Spinal cord (tissue), 10 donors: ENCODE measurements around the gene SLCO4A1. TPM values are rescaled to one million over a fixed set of nuclear protein-coding genes. Genes with fewer than 3 reads are reported as not detected.

ENCODE experiments used
- DNase-seq, 6 donors: peaks; one replicate each; pipeline versions ENCODE4 v3.0.0 to v3.0.0-alpha.2; 2013 to 2015; ENCODE audit warnings: low spot score in 6 of 6, low read depth in 4 of 6
- H3K27ac ChIP-seq: one replicate; pipeline ENCODE4 v1.5.1; 2013; ENCODE audit warnings: low read depth, low read length, control low read depth
- H3K27me3 ChIP-seq: one replicate; pipeline ENCODE4 v1.6.1; 2013; ENCODE audit warnings: low read length; ENCODE audit not compliant: control insufficient read depth, insufficient read depth
- H3K36me3 ChIP-seq: one replicate; pipeline ENCODE4 v1.6.1; 2013; ENCODE audit warnings: low read length; ENCODE audit not compliant: control insufficient read depth, insufficient read depth
- H3K4me1 ChIP-seq: one replicate; pipeline ENCODE4 v1.6.1; 2013; ENCODE audit warnings: low read length; ENCODE audit not compliant: control insufficient read depth, insufficient read depth
- H3K4me3 ChIP-seq: one replicate; pipeline ENCODE4 v1.5.1; 2013; ENCODE audit warnings: low read depth, low read length, control low read depth
- H3K9me3 ChIP-seq: one replicate; pipeline ENCODE4 v1.6.1; 2013; ENCODE audit warnings: low read length; ENCODE audit not compliant: control insufficient read depth, insufficient read depth
- WGBS: methylation state at CpG from one replicate; pipeline ENCODE4 v1.1.5; 2013; ENCODE audit warnings: missing lambda C conversion rate; ENCODE audit not compliant: insufficient coverage; 5-methylcytosine and 5-hydroxymethylcytosine counted together
- polyA plus RNA-seq, 2 donors: library from polyadenylated mRNA; unstranded; fragments of 120-200 nt; gene quantifications; one replicate each; pipeline ENCODE4 v1.2.1, GENCODE V29; 2013; ENCODE audit not compliant: insufficient read length in 2 of 2
- total RNA-seq, 2 donors: library from RNA; depleted of rRNA in 1 of 2; stranded (reverse); fragments of 120-200 nt in 1 of 2; fragments of >200 nt in 1 of 2; gene quantifications; one replicate each; pipeline versions ENCODE4 v1.2.3 to v1.2.4, GENCODE V29; 2013 to 2014
- donor health status: healthy.

SLCO4A1 gene
- total and polyA plus RNA-seq, 4 donors, result 2.3 to 12.1 (median 5.8) TPM

GRCh38 chr20:62702013-62702300, 59.7 kb downstream of the SLCO4A1 start:
- H3K9me3 ChIP-seq, result no peaks in the 10 kb centered on the region
- 87% methylated on average over 11 of the region's 11 CpGs for WGBS
- peaks cover 67% of the 10 kb centered on the region for H3K4me1 ChIP-seq
- DNase-seq, result no peak
- no peak overlapping the region for H3K27ac ChIP-seq
- H3K4me3 ChIP-seq, result no peak overlapping the region
- peaks cover 3% of the 10 kb centered on the region for H3K36me3 ChIP-seq
- peaks cover 2% of the 10 kb centered on the region for H3K27me3 ChIP-seq

DNA sequence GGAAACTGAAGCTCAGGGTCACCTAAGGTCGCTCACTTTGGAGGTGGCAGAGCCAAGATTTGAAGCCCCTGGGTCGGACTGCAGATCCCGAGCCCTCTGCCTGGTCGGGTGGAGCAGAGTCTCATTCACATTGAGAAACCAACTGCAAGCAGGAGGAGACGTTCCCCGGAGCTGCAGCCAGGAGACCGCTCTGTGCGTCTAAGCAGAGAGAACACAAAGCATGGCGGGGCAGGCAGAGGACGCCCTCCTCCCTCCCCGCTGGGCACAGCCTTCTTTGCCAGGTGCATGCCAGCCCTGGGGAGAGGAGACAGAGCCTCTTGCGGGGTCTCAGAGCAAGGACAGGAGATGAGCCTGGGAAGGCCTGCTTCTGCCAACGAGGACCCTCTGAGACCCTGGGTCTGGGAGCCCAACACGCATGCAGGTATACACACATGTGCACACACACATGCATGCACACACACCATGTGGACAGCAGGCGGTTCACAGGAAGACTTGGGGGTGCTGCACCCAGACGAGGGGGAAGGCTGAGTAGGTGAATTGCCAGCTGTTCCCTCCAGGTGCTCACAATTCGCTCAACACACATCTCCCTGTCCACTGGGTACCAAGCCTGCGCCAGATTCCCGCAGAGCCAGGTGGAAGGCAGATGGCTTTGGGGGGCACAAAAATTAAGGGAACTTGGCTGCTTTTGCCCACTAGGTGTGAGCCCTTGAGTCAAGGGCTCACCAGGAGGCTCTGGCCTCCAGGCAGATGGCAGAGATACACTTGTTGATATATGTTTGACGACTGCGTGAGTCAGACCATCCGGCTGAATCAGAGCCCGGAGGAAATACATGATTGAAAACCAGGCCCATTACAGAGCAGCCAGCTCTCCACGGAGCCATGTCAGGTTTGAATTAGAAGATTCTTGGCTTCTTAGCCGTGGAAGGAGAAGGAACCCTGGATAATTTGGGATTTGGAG, 60.9 kb downstream of the SLCO4A1 start:
- Histone ChIP-seq H3K9me3 (no peaks in the 10 kb centered on the region), H3K27ac (no peak overlapping the region), H3K36me3 (peaks cover 3% of the 10 kb centered on the region), H3K4me1 (peaks cover 63% of the 10 kb centered on the region), H3K4me3 (no peak overlapping the region), H3K27me3 (peaks cover 12% of the 10 kb centered on the region)
- 69% methylated on average over 20 of the region's 25 CpGs for WGBS
- DNase-seq, result no peak

GRCh38 chr20:62703853-62704228, 61.5 kb downstream of the SLCO4A1 start:
- H3K27ac ChIP-seq, result no peak overlapping the region
- no peak for DNase-seq
- H3K27me3 ChIP-seq, result peaks cover 15% of the 10 kb centered on the region
- H3K4me3 ChIP-seq, result no peak overlapping the region
- WGBS, result 91% methylated on average over 4 of the region's 5 CpGs
- H3K4me1 ChIP-seq, result peaks cover 58% of the 10 kb centered on the region
- H3K9me3 ChIP-seq, result no peaks in the 10 kb centered on the region
- peaks cover 3% of the 10 kb centered on the region for H3K36me3 ChIP-seq

GRCh38 chr20:62704341-62704948, 62.1 kb downstream of the SLCO4A1 start:
- Histone ChIP-seq H3K4me3 (no peak overlapping the region), H3K4me1 (peaks cover 54% of the 10 kb centered on the region)

DNA sequence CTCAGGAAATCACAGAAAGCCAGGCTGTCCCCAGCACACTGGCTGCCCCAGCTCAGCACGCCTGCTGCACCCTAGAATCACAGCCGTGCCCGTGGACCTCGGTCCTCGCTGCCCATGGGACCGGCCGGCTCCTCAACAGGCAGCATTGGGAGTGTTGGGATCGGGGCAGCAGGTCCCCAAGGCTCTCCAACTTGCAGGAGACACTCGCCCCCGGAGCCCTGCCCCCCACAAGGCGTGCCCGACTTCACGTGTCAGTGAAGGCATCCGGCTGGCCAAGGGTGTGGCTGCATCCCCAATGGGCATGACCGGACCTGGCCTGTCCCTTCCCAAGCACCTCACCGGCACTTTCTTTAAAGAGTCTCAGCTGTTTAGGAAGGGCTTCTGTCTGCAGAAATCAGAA, 63.3 kb downstream of the SLCO4A1 start:
- H3K27ac ChIP-seq, result no peak overlapping the region
- H3K4me3 ChIP-seq, result no peak overlapping the region
- H3K27me3 ChIP-seq, result peaks cover 32% of the 10 kb centered on the region
- H3K4me1 ChIP-seq, result peaks cover 48% of the 10 kb centered on the region
- 88% methylated on average over 16 of the region's 16 CpGs for WGBS
- DNase-seq, result no peak
- H3K36me3 ChIP-seq, result no peaks in the 10 kb centered on the region
- H3K9me3 ChIP-seq, result no peaks in the 10 kb centered on the region

More at GRCh38 chr20:62704341-62704948, 62.1 kb downstream of the SLCO4A1 start:
- H3K27ac ChIP-seq, result no peak overlapping the region
- peaks cover 20% of the 10 kb centered on the region for H3K27me3 ChIP-seq
- H3K9me3 ChIP-seq, result no peaks in the 10 kb centered on the region
- 27% methylated on average over 17 of the region's 21 CpGs for WGBS
- DNase-seq, result peak in 4 of 6 donors; percentile 62 to 94 (median 82)
- H3K36me3 ChIP-seq, result peaks cover under 1% of the 10 kb centered on the region

GRCh38 chr20:62706344-62706743, 64.0 kb downstream of the SLCO4A1 start:
- Histone ChIP-seq H3K4me1 (peaks cover 47% of the 10 kb centered on the region), H3K4me3 (no peak overlapping the region), H3K9me3 (no peaks in the 10 kb centered on the region), H3K36me3 (no peaks in the 10 kb centered on the region), H3K27me3 (peaks cover 38% of the 10 kb centered on the region), H3K27ac (no peak overlapping the region)
- no peak for DNase-seq
- WGBS, result 86% methylated on average over 10 of the region's 12 CpGs

DNA sequence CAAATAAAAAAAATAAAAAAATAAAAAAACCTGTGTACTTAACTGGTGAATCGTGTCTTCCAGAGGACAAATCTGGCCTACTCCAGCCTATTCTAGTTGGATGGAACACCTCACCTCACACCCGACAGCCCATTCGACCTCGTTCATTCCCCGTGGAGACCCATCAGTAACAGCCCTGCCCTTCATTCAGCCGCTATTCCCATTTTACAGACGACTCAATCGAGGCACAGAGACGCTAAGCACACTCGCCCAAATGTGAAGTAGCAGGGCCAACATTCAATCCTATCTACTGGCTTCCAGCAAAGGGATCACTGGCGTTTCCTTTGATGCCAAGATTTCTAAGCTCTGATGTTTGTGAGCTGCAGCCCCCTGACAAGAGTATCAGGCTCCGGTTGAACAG, 64.6 kb downstream of the SLCO4A1 start:
- Histone ChIP-seq H3K9me3 (no peaks in the 10 kb centered on the region), H3K36me3 (no peaks in the 10 kb centered on the region), H3K4me3 (no peak overlapping the region), H3K4me1 (peaks cover 52% of the 10 kb centered on the region), H3K27ac (no peak overlapping the region), H3K27me3 (peaks cover 42% of the 10 kb centered on the region)
- DNase-seq, result no peak
- WGBS, result 89% methylated on average over 12 of the region's 12 CpGs

GRCh38 chr20:62707276-62707920, 65.1 kb downstream of the SLCO4A1 start:
- DNase-seq, result no peak
- Histone ChIP-seq H3K27me3 (peaks cover 42% of the 10 kb centered on the region), H3K36me3 (no peaks in the 10 kb centered on the region), H3K27ac (no peak overlapping the region), H3K4me1 (peaks cover 55% of the 10 kb centered on the region), H3K4me3 (no peak overlapping the region), H3K9me3 (no peaks in the 10 kb centered on the region)
- 58% methylated on average over 14 of the region's 16 CpGs for WGBS

GRCh38 chr20:62707921-62708521, 65.7 kb downstream of the SLCO4A1 start:
- 6% methylated on average over 13 of the region's 20 CpGs for WGBS
- H3K27me3 ChIP-seq, result peaks cover 43% of the 10 kb centered on the region
- no peak for DNase-seq

More at GRCh38 chr20:62707921-62708521, 65.7 kb downstream of the SLCO4A1 start:
- Histone ChIP-seq H3K36me3 (no peaks in the 10 kb centered on the region), H3K4me1 (peaks cover 51% of the 10 kb centered on the region), H3K9me3 (no peaks in the 10 kb centered on the region), H3K4me3 (no peak overlapping the region), H3K27ac (no peak overlapping the region)
